Measurements from ENCODE around the gene ROCK2. TPM values are rescaled to one million over a fixed set of nuclear protein-coding genes. Genes with fewer than 3 reads are reported as not detected.

Gene ROCK2
- total RNA-seq, 1 donor from 2014 or later = 36.1 TPM

DNA sequence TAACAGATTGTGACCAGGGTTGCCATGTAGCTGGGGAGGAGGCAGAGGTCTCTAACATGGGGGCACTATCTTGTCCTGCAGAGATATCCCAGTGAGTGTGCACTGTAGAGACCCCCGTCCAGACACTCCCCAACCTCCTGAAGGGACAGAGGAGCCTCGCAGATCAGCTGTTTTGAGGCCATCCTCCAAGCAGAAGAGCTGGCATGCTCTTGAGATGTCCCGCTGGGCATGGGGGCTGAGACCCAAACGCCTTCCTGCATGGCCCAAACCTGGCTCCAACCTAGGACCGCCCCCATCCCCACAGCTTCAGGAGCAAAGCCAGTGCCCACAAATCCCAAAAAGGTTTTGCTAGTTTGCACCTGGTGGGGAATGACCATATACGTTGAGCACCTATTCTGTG, 191.8 kb downstream of the ROCK2 start:
- H3K9ac ChIP-seq = no peak overlapping the region
- H3K27me3 Mint-ChIP-seq (ENCODE audit: insufficient read depth, low read depth) = peaks cover 15% of the 10 kb centered on the region
- no peaks in the 10 kb centered on the region for H3K9me3 ChIP-seq (ENCODE audit: low read depth)
- H3K79me2 ChIP-seq (ENCODE audit: low read depth) = no peaks in the 10 kb centered on the region
- H3K27ac Mint-ChIP-seq = no peak overlapping the region
- H3K36me3 ChIP-seq = no peaks in the 10 kb centered on the region
- TF ChIP-seq EZH2 (IDR thresholded peaks at IDR 0.05) (no peak), EZH2phosphoT487 (IDR thresholded peaks at IDR 0.05) (no peak), CTCF (IDR thresholded peaks at IDR 0.05) (no peak)
- H3K4me3 Mint-ChIP-seq = no peak overlapping the region
- no peaks in the 10 kb centered on the region for H3K36me3 Mint-ChIP-seq
- H3K9me3 Mint-ChIP-seq = no peaks in the 10 kb centered on the region
- no peak overlapping the region for H3K4me3 ChIP-seq
- peaks cover 17% of the 10 kb centered on the region for H3F3A ChIP-seq (ENCODE audit: low read depth)
- H2AFZ ChIP-seq (replicated peaks) = no peak overlapping the region
- no peaks in the 10 kb centered on the region for H3K4me1 ChIP-seq
- H3K27me3 ChIP-seq = peaks cover 57% of the 10 kb centered on the region
- peaks cover 4% of the 10 kb centered on the region for H3K4me1 Mint-ChIP-seq
- H3K27ac ChIP-seq = no peak overlapping the region
- H4K20me1 ChIP-seq (ENCODE audit: low read depth) = peaks cover 6% of the 10 kb centered on the region
- H3K4me2 ChIP-seq = no peak overlapping the region
- DNase-seq (ENCODE audit: low spot score) = no peak

- Histone ChIP-seq H4K20me1 (ENCODE audit: low read depth) (no peaks in the 10 kb centered on the region), H3F3A (ENCODE audit: low read depth) (no peaks in the 10 kb centered on the region), H3K4me1 (no peaks in the 10 kb centered on the region), H3K36me3 (no peaks in the 10 kb centered on the region), H3K4me3 (no peak overlapping the region), H3K27me3 (peaks cover 15% of the 10 kb centered on the region), H2AFZ (replicated peaks) (no peak overlapping the region), H3K9ac (no peak overlapping the region), H3K9me3 (ENCODE audit: low read depth) (no peaks in the 10 kb centered on the region), H3K4me2 (no peak overlapping the region), H3K79me2 (ENCODE audit: low read depth) (no peaks in the 10 kb centered on the region), H3K27ac (no peak overlapping the region)
- peaks cover 8% of the 10 kb centered on the region for H3K4me1 Mint-ChIP-seq
- peaks cover 6% of the 10 kb centered on the region for H3K27me3 Mint-ChIP-seq (ENCODE audit: insufficient read depth, low read depth)
- TF ChIP-seq EZH2 (IDR thresholded peaks at IDR 0.05) (no peak), EZH2phosphoT487 (IDR thresholded peaks at IDR 0.05) (no peak), CTCF (IDR thresholded peaks at IDR 0.05) (no peak)
- DNase-seq (ENCODE audit: low spot score) = no peak
- H3K9me3 Mint-ChIP-seq = peaks cover 3% of the 10 kb centered on the region
- H3K4me3 Mint-ChIP-seq = no peak overlapping the region
- H3K36me3 Mint-ChIP-seq = no peaks in the 10 kb centered on the region
- no peak overlapping the region for H3K27ac Mint-ChIP-seq
Observed at GRCh38 chr2:11147263-11147662, 197.2 kb downstream of the ROCK2 start.

DNA sequence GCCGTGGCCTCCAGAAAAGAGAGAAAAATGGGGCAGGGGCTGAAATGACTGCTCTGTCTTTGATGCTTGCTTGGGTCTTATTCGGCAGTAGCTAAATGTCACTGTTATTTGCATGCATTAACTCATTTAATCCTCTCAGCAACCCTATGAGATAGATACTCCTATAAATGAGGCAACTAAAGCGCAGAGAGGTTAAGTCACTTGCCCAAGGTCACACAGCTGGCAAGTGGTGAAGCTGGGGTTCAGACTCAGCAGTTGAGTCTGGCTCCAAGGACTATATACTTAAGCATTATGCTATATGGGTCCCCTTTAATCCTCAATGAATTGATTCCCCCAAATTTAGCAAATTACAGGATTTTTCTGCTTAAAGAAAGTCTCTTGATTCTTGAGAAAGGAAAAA, 198.4 kb downstream of the ROCK2 start:
- no peak overlapping the region for H3K27ac ChIP-seq
- no peaks in the 10 kb centered on the region for H3K4me1 ChIP-seq
- Mint-ChIP-seq H3K27ac (no peak overlapping the region), H3K4me3 (no peak overlapping the region), H3K9me3 (peaks cover 4% of the 10 kb centered on the region), H3K36me3 (no peaks in the 10 kb centered on the region), H3K27me3 (ENCODE audit: insufficient read depth, low read depth) (peaks cover 3% of the 10 kb centered on the region), H3K4me1 (peaks cover 8% of the 10 kb centered on the region)
- no peak for DNase-seq (ENCODE audit: low spot score)
- peaks cover 3% of the 10 kb centered on the region for H3K27me3 ChIP-seq
- H3K4me2 ChIP-seq = no peak overlapping the region
- H3K9me3 ChIP-seq (ENCODE audit: low read depth) = no peaks in the 10 kb centered on the region
- H4K20me1 ChIP-seq (ENCODE audit: low read depth) = no peaks in the 10 kb centered on the region
- H2AFZ ChIP-seq (replicated peaks) = no peak overlapping the region
- TF ChIP-seq EZH2 (IDR thresholded peaks at IDR 0.05) (no peak), EZH2phosphoT487 (IDR thresholded peaks at IDR 0.05) (no peak), CTCF (IDR thresholded peaks at IDR 0.05) (no peak)
- H3K79me2 ChIP-seq (ENCODE audit: low read depth) = no peaks in the 10 kb centered on the region
- H3F3A ChIP-seq (ENCODE audit: low read depth) = no peaks in the 10 kb centered on the region
- H3K9ac ChIP-seq = no peak overlapping the region
- H3K36me3 ChIP-seq = no peaks in the 10 kb centered on the region
- H3K4me3 ChIP-seq = no peak overlapping the region

Data from neural progenitor cell (in vitro differentiated cells).